D721Med (cell line): ENCODE data around the gene HOXD12.

Experiments used
- DNase-seq: peaks from one replicate; pipeline ENCODE4 v3.0.0; 2011; ENCODE audit warnings: low spot score; ENCODE audit not compliant: insufficient read length
- FAIRE-seq: peaks from 2 replicates; lab custom pipeline; 2011; peaks lifted over from hg19 to GRCh38; lab: Jason Lieb, UNC
- CTCF ChIP-seq: IDR thresholded peaks from 2 replicates; pipeline ENCODE4 v1.5.1; 2012; ENCODE audit warnings: mild to moderate bottlenecking, control low read depth; ENCODE audit not compliant: insufficient read depth; ENCODE audit errors: missing control alignments

The HOXD12 gene

GRCh38 chr2:176149939-176150583, 50.5 kb downstream of the HOXD12 start:
- no peak for FAIRE-seq
- TF ChIP-seq CTCF, result no peak
- no peak for DNase-seq

GRCh38 chr2:176150584-176151441, 51.2 kb downstream of the HOXD12 start:
- TF ChIP-seq CTCF, result no peak
- DNase-seq, result no peak
- no peak for FAIRE-seq

- DNase-seq (no peak), FAIRE-seq (no peak)
- no peak for TF ChIP-seq CTCF
Measured at GRCh38 chr2:176151442-176152287, 52.1 kb downstream of the HOXD12 start, which contains the start of gene HOXD4. TSS of gene HOXD4 (plus strand) at chr2:176151550. CDS start at chr2:176151634, 84 bp downstream.
